K562 (cell line): ENCODE results near the gene OTOP3. TPM values are rescaled to one million over a fixed set of nuclear protein-coding genes. Genes with fewer than 3 reads are reported as not detected.
A peak's percentile ranks its signal among the peaks of the same experiment; 100 is the strongest.

Experiments
- ATAC-seq: fragments of 200-7000 bp; cut with Tn5 transposase; 3 replicates; pipeline ENCODE4 v1.9.1; 2020; ENCODE audit warnings: moderate library complexity
- BruUV-seq: library from RNA; stranded (reverse); fragments of 400-500 nt; replicated peaks from 2 replicates; lab custom pipeline; 2021; lab: Mats Ljungman, UMichigan
- CTCF ChIA-PET: fragments of 300-600 bp; formaldehyde crosslinking; extraction: SDS; loops from one replicate; lab custom pipeline; 2021; ENCODE audit warnings: low intra/inter-chr PET ratio; lab: Yijun Ruan, JAX
- POLR2A ChIA-PET: fragments of 300-600, 350-650 bp; sonication (Branson Sonifier 250); formaldehyde crosslinking; extraction: SDS; loops from one replicate; lab custom pipeline; 2021; ENCODE audit warnings: antibody characterized with exemption, inconsistent platforms; lab: Yijun Ruan, JAX
- DNase-seq, 4 experiments: peaks; one replicate each; pipeline versions ENCODE4 v3.0.0 to v3.0.0-alpha.2; 2011 to 2018; ENCODE audit warnings: low spot score in 3 of 4, mixed read lengths in 3 of 4; ENCODE audit errors: extremely low read depth in 1 of 4
- FAIRE-seq: peaks from 2 replicates; lab custom pipeline; 2011; peaks lifted over from hg19 to GRCh38; lab: Jason Lieb, UNC
- H2AFZ ChIP-seq: 2 replicates; pipeline ENCODE4 v1.6.0; 2011; ENCODE audit warnings: low read depth, low read length, control low read depth, inconsistent platforms
- H3K27ac ChIP-seq: fragments of 200-600 bp; 3 replicates; pipeline ENCODE4 v1.8.0; 2011; ENCODE audit warnings: low read depth, mild to moderate bottlenecking, control low read depth, inconsistent platforms, low read length, moderate library complexity, mixed read lengths; ENCODE audit errors: extremely low read depth
- H3K27me3 ChIP-seq, 2 experiments: fragments of 300-600 bp in 1 of 2; 2 replicates in 1 of 2; 3 replicates in 1 of 2; pipeline versions ENCODE4 v1.6.0 to v1.8.0; 2011; ENCODE audit warnings: inconsistent platforms in 2 of 2, low read length in 2 of 2, mild to moderate bottlenecking in 1 of 2, mixed read lengths in 1 of 2, moderate library complexity in 1 of 2; ENCODE audit not compliant: control insufficient read depth in 2 of 2, insufficient read depth in 2 of 2
- H3K36me3 ChIP-seq: fragments of 300-600 bp; 3 replicates; pipeline ENCODE4 v1.8.0; 2011; ENCODE audit warnings: mild to moderate bottlenecking, low read length, inconsistent platforms; ENCODE audit not compliant: control insufficient read depth, insufficient read depth
- H3K4me1 ChIP-seq, 2 experiments: fragments of 200-600 bp in 1 of 2; replicated peaks in 1 of 2; 2 replicates in 1 of 2; 3 replicates in 1 of 2; pipeline versions ENCODE4 v1.5.1 to v1.8.0; 2011; ENCODE audit warnings: inconsistent platforms in 2 of 2, low read length in 2 of 2, mild to moderate bottlenecking in 1 of 2, mixed read lengths in 1 of 2, moderate library complexity in 1 of 2; ENCODE audit not compliant: control insufficient read depth in 2 of 2, insufficient read depth in 2 of 2
- H3K4me2 ChIP-seq: 2 replicates; pipeline ENCODE4 v1.6.1; 2011; ENCODE audit warnings: low read length, control low read depth, inconsistent platforms, mixed read lengths; ENCODE audit not compliant: insufficient read depth
- H3K4me3 ChIP-seq: fragments of 200-600 bp; sonication (generic), shearing (Covaris generic); 2 replicates; pipeline ENCODE4 v1.5.1; 2016; ENCODE audit warnings: control low read depth, inconsistent platforms
- H3K79me2 ChIP-seq: fragments of 200-600 bp; 3 replicates; pipeline ENCODE4 v1.8.0; 2011; ENCODE audit warnings: low read length, inconsistent platforms; ENCODE audit not compliant: control insufficient read depth, insufficient read depth
- H3K9ac ChIP-seq, 2 experiments: 2 replicates each; pipeline versions ENCODE4 v1.6.0 to v1.6.1; 2011; ENCODE audit warnings: low read depth in 2 of 2, low read length in 2 of 2, control low read depth in 1 of 2, inconsistent platforms in 1 of 2, mild to moderate bottlenecking in 1 of 2, mixed read lengths in 1 of 2; ENCODE audit not compliant: insufficient read depth in 1 of 2
- H3K9me1 ChIP-seq: one replicate; pipeline ENCODE4 v1.6.0; 2011; ENCODE audit warnings: inconsistent platforms, mild to moderate bottlenecking, low read length, moderate library complexity; ENCODE audit not compliant: control insufficient read depth, insufficient read depth
- H3K9me3 ChIP-seq: replicated peaks from 2 replicates; pipeline ENCODE4 v1.5.1; 2011; ENCODE audit warnings: low read depth, low read length, inconsistent platforms; ENCODE audit not compliant: control insufficient read depth, insufficient read depth
- H4K20me1 ChIP-seq: replicated peaks from 2 replicates; pipeline ENCODE4 v1.6.1; 2011; ENCODE audit warnings: low read length, inconsistent platforms, mixed read lengths; ENCODE audit not compliant: control insufficient read depth, insufficient read depth
- BCOR ChIP-seq: fragments of 450-650 bp; IDR thresholded peaks from 2 replicates; pipeline ENCODE4 v1.6.1; 2016
- CHD2 ChIP-seq: IDR thresholded peaks from 2 replicates; pipeline ENCODE4 v1.6.1; 2011; ENCODE audit warnings: low read depth, low read length
- FOXJ3 ChIP-seq: sonication (generic); formaldehyde crosslinking; IDR thresholded peaks from 2 replicates; pipeline ENCODE4 v1.4.0; 2020; ENCODE audit warnings: mild to moderate bottlenecking, missing genetic modification reagents
- GABPB1 ChIP-seq: sonication (generic); formaldehyde crosslinking; IDR thresholded peaks from 2 replicates; pipeline ENCODE4 v1.8.0; 2022; ENCODE audit warnings: mild to moderate bottlenecking, missing genetic modification reagents
- MAFF ChIP-seq: IDR thresholded peaks from 2 replicates; pipeline ENCODE4 v1.6.1; 2012; ENCODE audit warnings: low read length, improper control_type of control experiment
- MBD2 ChIP-seq: sonication (generic); IDR thresholded peaks from 2 replicates; pipeline ENCODE4 v1.6.1; 2016; ENCODE audit warnings: low read depth, borderline replicate concordance
- MCM3 ChIP-seq: fragments of 450-650 bp; IDR thresholded peaks from 2 replicates; pipeline ENCODE4 v1.6.1; 2016
- NEUROD1 ChIP-seq: fragments of 150-350 bp; IDR thresholded peaks from 2 replicates; pipeline ENCODE4 v1.6.1; 2014; ENCODE audit warnings: borderline replicate concordance, low read length, low read depth; ENCODE audit not compliant: partially characterized antibody
- NFIX ChIP-seq: fragments of 250-450 bp; sonication (Bioruptor Pico); IDR thresholded peaks from 2 replicates; pipeline ENCODE4 v1.4.0; 2020; ENCODE audit warnings: low read depth, mild to moderate bottlenecking, moderate library complexity
- RAD21 ChIP-seq, 2 experiments: fragments of 250-450 bp in 1 of 2; fragments of 450-650 bp in 1 of 2; sonication (Bioruptor Pico) in 1 of 2; formaldehyde crosslinking in 1 of 2; IDR thresholded peaks in 1 of 2; conservative IDR thresholded peaks in 1 of 2; 2 replicates each; pipeline versions ENCODE4 v1.4.0 to v1.8.0; 2020 to 2022; ENCODE audit warnings: mild to moderate bottlenecking in 2 of 2, moderate library complexity in 1 of 2
- RBM25 ChIP-seq: fragments of 200-400 bp; formaldehyde crosslinking; IDR thresholded peaks from 2 replicates; pipeline ENCODE4 v1.6.1; 2018; ENCODE audit warnings: low read length, low read depth, moderate library complexity; ENCODE audit not compliant: severe bottlenecking
- USF2 ChIP-seq: sonication (generic); formaldehyde crosslinking; IDR thresholded peaks from 2 replicates; pipeline ENCODE4 v1.5.0; 2020; ENCODE audit warnings: missing genetic modification reagents
- ZFP36 ChIP-seq: fragments of 150-350 bp; IDR thresholded peaks from 2 replicates; pipeline ENCODE4 v1.6.1; 2018; ENCODE audit warnings: low read length, low read depth; ENCODE audit not compliant: partially characterized antibody
- ZNF143 ChIP-seq: sonication (generic); formaldehyde crosslinking; IDR thresholded peaks from 2 replicates; pipeline ENCODE4 v1.9.0; 2022; ENCODE audit warnings: mild to moderate bottlenecking, missing genetic modification reagents
- ZNF239 ChIP-seq: fragments of 250-450 bp; sonication (Bioruptor Pico); IDR thresholded peaks from 2 replicates; pipeline ENCODE4 v1.4.0; 2020; ENCODE audit warnings: mild to moderate bottlenecking
- WGBS: fragments of 100-300 bp; shearing (Covaris generic); methylation state at CpG from one replicate; pipeline ENCODE4 v1.1.6; 2016; ENCODE audit warnings: low coverage, mixed read lengths; ENCODE audit not compliant: insufficient coverage; ENCODE audit errors: missing lambda C conversion rate; 5-methylcytosine and 5-hydroxymethylcytosine counted together
- in situ Hi-C: fragments of 300-500 bp; cut with MboI; formaldehyde crosslinking; loops from 4 replicates; pipeline ENCODE4 v1.15.0; 2018; ENCODE audit warnings: inconsistent platforms, mixed read lengths
- intact Hi-C: fragments of 100-400 bp; cut with micrococcal nuclease; formaldehyde crosslinking; loops from 2 replicates; pipeline ENCODE4 v1.14.2; 2022
- polyA plus RNA-seq, 8 experiments: library from polyadenylated mRNA; depleted of rRNA in 4 of 8; stranded (reverse) in 5 of 8; unstranded in 3 of 8; fragments of >200 nt; fragmentation: Nextera tagmentation in 2 of 8; fragmentation: Illumina TruSeq in 1 of 8; extraction: Ambion mirVana in 2 of 8; extraction: Trizol in 1 of 8; gene quantifications; 2 replicates each; pipeline versions ENCODE4 v1.2.1 to v1.2.3, GENCODE V29; 2011 to 2014; ENCODE audit warnings: inconsistent platforms in 1 of 8, missing spikeins in 1 of 8
- total RNA-seq, 7 experiments: library from RNA; depleted of rRNA in 6 of 7; stranded (reverse); fragments of >200 nt in 6 of 7; fragmentation: Illumina TruSeq in 2 of 7; extraction: Trizol in 2 of 7; gene quantifications; 2 replicates each; pipeline versions ENCODE4 v1.2.1 to v1.2.3, GENCODE V29; 2011 to 2021; ENCODE audit warnings: low replicate concordance in 1 of 7
- TF ChIP-seq, protein P1 (sequence below): sonication (generic); IDR thresholded peaks from 2 replicates; pipeline ENCODE4 v1.6.1; 2016
- TF ChIP-seq, protein P2 (sequence below): sonication (generic); formaldehyde crosslinking; IDR thresholded peaks from 2 replicates; pipeline ENCODE4 v1.8.0; 2022; ENCODE audit warnings: missing genetic modification reagents, mild to moderate bottlenecking, borderline replicate concordance
- TF ChIP-seq, protein P3 (sequence below): sonication (generic); formaldehyde crosslinking; IDR thresholded peaks from 2 replicates; pipeline ENCODE4 v1.4.0; 2020; ENCODE audit warnings: mild to moderate bottlenecking, missing genetic modification reagents

OTOP3 gene
- total and polyA plus RNA-seq, 9 of the 15 experiments (the other 6 are each of a cell fraction or from before 2014, with no cell fraction given), result not detected

- Histone ChIP-seq H3K27ac (no peak overlapping the region), H3K4me1 (no peaks in the 10 kb centered on the region; a peak in 1 of 5 replicates), H4K20me1 (no peaks in the 10 kb centered on the region), H3K36me3 (no peaks in the 10 kb centered on the region), H3K9me1 (no peaks in the 10 kb centered on the region), H3K27me3 (peaks cover 10 to 24% of the 10 kb centered on the region in 2 experiments; a peak in 4 of 5 replicates), H3K4me2 (no peak overlapping the region), H3K79me2 (no peaks in the 10 kb centered on the region), H3K9me3 (no peaks in the 10 kb centered on the region), H3K9ac (peak overlapping the region in 1 of 2 experiments; percentile 10; a peak in 1 of 4 replicates), H3K4me3 (no peak overlapping the region), H2AFZ (no peak overlapping the region)
- intact Hi-C loops (no loop called here), in situ Hi-C loops (no loop called here)
- POLR2A ChIA-PET, result interaction anchor here (1.5 kb wide), 1 partner anchor 11 kb away, joined by 8 read pairs; the partner anchor contains the start of gene FADS6
- TF ChIP-seq CHD2 (no peak), ZNF239 (no peak), MAFF (no peak), NFIX (CRISPR knock-in tag) (no peak), NEUROD1 (no peak), MCM3 (no peak), FOXJ3 (CRISPR knock-in tag) (no peak), GABPB1 (CRISPR knock-in tag) (no peak), ZNF143 (CRISPR knock-in tag) (no peak), ZFP36 (peak; percentile 55), RBM25 (peak; percentile 61), USF2 (no peak), BCOR (peak; percentile 50; the same call in 1 of the 2 replicates), RAD21 (CRISPR knock-in tag; conservative IDR thresholded peaks at IDR 0.05 in 1 of 2, IDR thresholded peaks at IDR 0.05 in 1 of 2) (no peak), MBD2 (no peak)
- TF ChIP-seq, protein P1, sequence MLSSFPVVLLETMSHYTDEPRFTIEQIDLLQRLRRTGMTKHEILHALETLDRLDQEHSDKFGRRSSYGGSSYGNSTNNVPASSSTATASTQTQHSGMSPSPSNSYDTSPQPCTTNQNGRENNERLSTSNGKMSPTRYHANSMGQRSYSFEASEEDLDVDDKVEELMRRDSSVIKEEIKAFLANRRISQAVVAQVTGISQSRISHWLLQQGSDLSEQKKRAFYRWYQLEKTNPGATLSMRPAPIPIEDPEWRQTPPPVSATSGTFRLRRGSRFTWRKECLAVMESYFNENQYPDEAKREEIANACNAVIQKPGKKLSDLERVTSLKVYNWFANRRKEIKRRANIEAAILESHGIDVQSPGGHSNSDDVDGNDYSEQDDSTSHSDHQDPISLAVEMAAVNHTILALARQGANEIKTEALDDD, result no peak
- TF ChIP-seq, protein P2, sequence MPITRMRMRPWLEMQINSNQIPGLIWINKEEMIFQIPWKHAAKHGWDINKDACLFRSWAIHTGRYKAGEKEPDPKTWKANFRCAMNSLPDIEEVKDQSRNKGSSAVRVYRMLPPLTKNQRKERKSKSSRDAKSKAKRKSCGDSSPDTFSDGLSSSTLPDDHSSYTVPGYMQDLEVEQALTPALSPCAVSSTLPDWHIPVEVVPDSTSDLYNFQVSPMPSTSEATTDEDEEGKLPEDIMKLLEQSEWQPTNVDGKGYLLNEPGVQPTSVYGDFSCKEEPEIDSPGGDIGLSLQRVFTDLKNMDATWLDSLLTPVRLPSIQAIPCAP (CRISPR knock-in tag), result no peak
- TF ChIP-seq, protein P3, sequence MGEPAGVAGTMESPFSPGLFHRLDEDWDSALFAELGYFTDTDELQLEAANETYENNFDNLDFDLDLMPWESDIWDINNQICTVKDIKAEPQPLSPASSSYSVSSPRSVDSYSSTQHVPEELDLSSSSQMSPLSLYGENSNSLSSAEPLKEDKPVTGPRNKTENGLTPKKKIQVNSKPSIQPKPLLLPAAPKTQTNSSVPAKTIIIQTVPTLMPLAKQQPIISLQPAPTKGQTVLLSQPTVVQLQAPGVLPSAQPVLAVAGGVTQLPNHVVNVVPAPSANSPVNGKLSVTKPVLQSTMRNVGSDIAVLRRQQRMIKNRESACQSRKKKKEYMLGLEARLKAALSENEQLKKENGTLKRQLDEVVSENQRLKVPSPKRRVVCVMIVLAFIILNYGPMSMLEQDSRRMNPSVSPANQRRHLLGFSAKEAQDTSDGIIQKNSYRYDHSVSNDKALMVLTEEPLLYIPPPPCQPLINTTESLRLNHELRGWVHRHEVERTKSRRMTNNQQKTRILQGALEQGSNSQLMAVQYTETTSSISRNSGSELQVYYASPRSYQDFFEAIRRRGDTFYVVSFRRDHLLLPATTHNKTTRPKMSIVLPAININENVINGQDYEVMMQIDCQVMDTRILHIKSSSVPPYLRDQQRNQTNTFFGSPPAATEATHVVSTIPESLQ, result no peak
- ATAC-seq, result no peak
- WGBS, result 21% methylated on average over 7 of the region's 7 CpGs
- no peak for DNase-seq
- CTCF ChIA-PET, result no interaction called here
- BruUV-seq, result no TSS peak
- FAIRE-seq, result no peak
These were observed 30.9 kb upstream of the OTOP3 start for GRCh38 chr17:74904687-74905409.
